Neural crest cell (in vitro differentiated cells): ENCODE results near the gene HVCN1. TPM values are rescaled to one million over a fixed set of nuclear protein-coding genes. Genes with fewer than 3 reads are reported as not detected.

ENCODE experiments used
- DNase-seq: peaks from one replicate; pipeline ENCODE4 v3.0.0; 2021; ENCODE audit warnings: low read depth, mixed read lengths, low spot score
- H3K27ac Mint-ChIP-seq: one replicate; pipeline ENCODE4 v1.8.0; 2021; ENCODE audit warnings: mild to moderate bottlenecking, mixed read lengths; ENCODE audit not compliant: unreplicated experiment
- H3K27me3 Mint-ChIP-seq: 2 replicates; pipeline ENCODE4 v1.8.0; 2021; ENCODE audit warnings: low read depth, mild to moderate bottlenecking, mixed read lengths
- H3K36me3 Mint-ChIP-seq: 2 replicates; pipeline ENCODE4 v1.8.0; 2021; ENCODE audit warnings: low read depth, mild to moderate bottlenecking, mixed read lengths
- H3K4me1 Mint-ChIP-seq: 2 replicates; pipeline ENCODE4 v1.8.0; 2021; ENCODE audit warnings: mixed read lengths
- H3K4me3 Mint-ChIP-seq: one replicate; pipeline ENCODE4 v1.8.0; 2021; ENCODE audit warnings: mild to moderate bottlenecking, mixed read lengths
- H3K9me3 Mint-ChIP-seq: 2 replicates; pipeline ENCODE4 v1.8.0; 2021; ENCODE audit warnings: mixed read lengths
- total RNA-seq: library from RNA; stranded (reverse); gene quantifications from 2 replicates; pipeline ENCODE4 v1.2.1, GENCODE V29; 2021
- TF ChIP-seq, protein P1 (sequence below): fragments of 200-600 bp; sonication (generic); conservative IDR thresholded peaks from 2 replicates; pipeline ENCODE4 v1.5.0; 2021; ENCODE audit warnings: antibody characterized with exemption, mild to moderate bottlenecking

The HVCN1 gene
- total RNA-seq, 1 donor from 2014 or later = 3.8 TPM

DNA sequence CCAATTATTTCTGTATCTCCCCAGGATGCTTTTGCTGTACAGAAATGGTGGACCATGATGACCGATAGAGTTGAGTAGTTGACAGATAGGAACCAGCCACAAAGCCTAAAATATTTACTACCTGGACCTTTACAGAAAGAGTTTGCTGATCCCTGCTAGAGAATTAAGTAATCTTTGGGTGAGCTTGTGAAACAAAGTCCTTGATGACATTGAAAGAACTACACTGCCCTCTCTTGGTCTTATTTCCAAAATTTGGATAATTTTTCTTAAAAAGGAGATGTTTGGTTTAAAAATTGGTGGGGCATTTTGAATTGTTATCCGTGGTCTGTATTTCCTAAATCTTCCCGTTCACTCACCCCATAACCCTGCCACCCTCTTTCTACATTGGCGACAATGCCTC is 88.7 kb downstream of the HVCN1 start:
- H3K4me1 Mint-ChIP-seq = no peaks in the 10 kb centered on the region
- no peak overlapping the region for H3K27ac Mint-ChIP-seq
- H3K4me3 Mint-ChIP-seq = no peak overlapping the region

DNA sequence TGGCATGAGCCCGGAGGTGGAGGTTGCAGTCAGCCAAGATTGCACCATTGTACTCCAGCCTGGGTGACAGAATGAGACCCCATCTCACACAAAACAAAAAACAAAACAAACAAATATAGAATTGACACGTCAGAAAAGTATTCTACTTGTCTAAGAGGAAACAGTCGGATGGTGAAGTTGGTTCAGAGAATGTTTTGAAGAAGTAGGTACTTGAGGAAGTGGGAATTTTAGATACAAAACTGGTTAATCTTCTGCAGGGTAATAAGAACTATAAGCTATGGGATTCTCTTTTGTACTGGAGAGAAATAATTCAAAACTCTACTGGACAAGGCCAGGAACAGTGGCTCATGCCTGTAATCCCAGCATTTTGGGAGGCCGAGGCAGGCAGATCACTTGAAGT is 89.6 kb downstream of the HVCN1 start:
- Mint-ChIP-seq H3K27me3 (no peaks in the 10 kb centered on the region), H3K4me1 (no peaks in the 10 kb centered on the region), H3K36me3 (no peaks in the 10 kb centered on the region), H3K4me3 (no peak overlapping the region), H3K9me3 (no peaks in the 10 kb centered on the region), H3K27ac (no peak overlapping the region)
- no peak for DNase-seq
- TF ChIP-seq, protein P1, sequence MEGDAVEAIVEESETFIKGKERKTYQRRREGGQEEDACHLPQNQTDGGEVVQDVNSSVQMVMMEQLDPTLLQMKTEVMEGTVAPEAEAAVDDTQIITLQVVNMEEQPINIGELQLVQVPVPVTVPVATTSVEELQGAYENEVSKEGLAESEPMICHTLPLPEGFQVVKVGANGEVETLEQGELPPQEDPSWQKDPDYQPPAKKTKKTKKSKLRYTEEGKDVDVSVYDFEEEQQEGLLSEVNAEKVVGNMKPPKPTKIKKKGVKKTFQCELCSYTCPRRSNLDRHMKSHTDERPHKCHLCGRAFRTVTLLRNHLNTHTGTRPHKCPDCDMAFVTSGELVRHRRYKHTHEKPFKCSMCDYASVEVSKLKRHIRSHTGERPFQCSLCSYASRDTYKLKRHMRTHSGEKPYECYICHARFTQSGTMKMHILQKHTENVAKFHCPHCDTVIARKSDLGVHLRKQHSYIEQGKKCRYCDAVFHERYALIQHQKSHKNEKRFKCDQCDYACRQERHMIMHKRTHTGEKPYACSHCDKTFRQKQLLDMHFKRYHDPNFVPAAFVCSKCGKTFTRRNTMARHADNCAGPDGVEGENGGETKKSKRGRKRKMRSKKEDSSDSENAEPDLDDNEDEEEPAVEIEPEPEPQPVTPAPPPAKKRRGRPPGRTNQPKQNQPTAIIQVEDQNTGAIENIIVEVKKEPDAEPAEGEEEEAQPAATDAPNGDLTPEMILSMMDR = no peak

More for the DNA sequence above, 88.7 kb downstream of the HVCN1 start:
- no peaks in the 10 kb centered on the region for H3K36me3 Mint-ChIP-seq
- no peaks in the 10 kb centered on the region for H3K27me3 Mint-ChIP-seq
- no peak for DNase-seq
- TF ChIP-seq, protein P1 = peak; percentile 62
- H3K9me3 Mint-ChIP-seq = no peaks in the 10 kb centered on the region

Other genes with a start within 250 kb of the HVCN1 start
- 131 and 146 TPM in 2 replicates for gene ARPC3, start 238.8 kb downstream of the HVCN1 start, total RNA-seq
- 27.3 and 28.1 TPM in 2 replicates for gene GPN3, start 220.9 kb downstream of the HVCN1 start, total RNA-seq
- 20.8 and 20.9 TPM in 2 replicates for gene FAM216A, start 220.3 kb downstream of the HVCN1 start, total RNA-seq
- 89.0 and 99.3 TPM in 2 replicates for gene VPS29, start 187.0 kb downstream of the HVCN1 start, total RNA-seq
- gene RAD9B, start 186.8 kb downstream of the HVCN1 start, total RNA-seq = 0.23 and 0.50 TPM in 2 replicates
- gene PPTC7, start 105.8 kb downstream of the HVCN1 start, total RNA-seq = 12.3 and 13.4 TPM in 2 replicates
- gene TCTN1, start 75.0 kb downstream of the HVCN1 start, total RNA-seq = 58.1 and 59.1 TPM in 2 replicates
- gene PPP1CC, start 53.8 kb upstream of the HVCN1 start, total RNA-seq = 288 and 293 TPM in 2 replicates
- gene CCDC63, start 157.9 kb upstream of the HVCN1 start, total RNA-seq = not detected in 2 replicates
- not detected in 2 replicates for gene MYL2, start 231.5 kb upstream of the HVCN1 start, total RNA-seq